OCI-LY7 (cell line): ENCODE results near the gene RBM47. TPM values are rescaled to one million over a fixed set of nuclear protein-coding genes. Genes with fewer than 3 reads are reported as not detected.

Experiments used
- BruUV-seq: library from RNA; stranded (reverse); fragments of 400-500 nt; replicated peaks from 2 replicates; lab custom pipeline; 2021; lab: Mats Ljungman, UMichigan
- CTCF ChIA-PET: fragments of 300-600 bp; sonication (Branson Sonifier 250); formaldehyde crosslinking; loops from one replicate; lab custom pipeline; 2022; ENCODE audit warnings: antibody characterized with exemption; ENCODE audit not compliant: unreplicated experiment; lab: Charles Lee
- POLR2A ChIA-PET: fragments of 300-600 bp; sonication (Branson Sonifier 250); formaldehyde crosslinking; loops from one replicate; lab custom pipeline; 2022; ENCODE audit warnings: antibody characterized with exemption; lab: Charles Lee
- DNase-seq: peaks from one replicate; pipeline ENCODE4 v3.0.0-alpha.2; 2015; ENCODE audit warnings: low spot score
- H2AFZ ChIP-seq: fragments of 200-600 bp; sonication (generic), shearing (Covaris generic); 2 replicates; pipeline ENCODE4 v1.6.1; 2014; ENCODE audit warnings: mild to moderate bottlenecking, antibody characterized with exemption, low read length, moderate library complexity
- H3K27ac ChIP-seq: fragments of 200-600 bp; sonication (generic); 2 replicates; pipeline ENCODE4 v1.5.1; 2014; ENCODE audit warnings: mixed run types, low read depth, mild to moderate bottlenecking, moderate library complexity, low read length, inconsistent platforms; ENCODE audit not compliant: poor library complexity, severe bottlenecking
- H3K36me3 ChIP-seq: fragments of 200-600 bp; sonication (generic); 2 replicates; pipeline ENCODE4 v1.6.1; 2014; ENCODE audit warnings: mild to moderate bottlenecking, antibody characterized with exemption, low read length, moderate library complexity, mixed read lengths; ENCODE audit not compliant: insufficient read depth
- H3K4me1 ChIP-seq: fragments of 200-600 bp; sonication (generic); 2 replicates; pipeline ENCODE4 v1.5.1; 2014; ENCODE audit warnings: mild to moderate bottlenecking, low read length; ENCODE audit not compliant: insufficient read depth, poor library complexity, severe bottlenecking
- H3K4me2 ChIP-seq: fragments of 200-600 bp; sonication (generic); 2 replicates; pipeline ENCODE4 v1.6.1; 2014; ENCODE audit warnings: mild to moderate bottlenecking, low read length
- H3K4me3 ChIP-seq: fragments of 200-600 bp; sonication (generic); 2 replicates; pipeline ENCODE4 v1.5.1; 2014; ENCODE audit warnings: mild to moderate bottlenecking, low read depth, low read length; ENCODE audit not compliant: poor library complexity, severe bottlenecking
- H3K79me2 ChIP-seq: fragments of 200-600 bp; sonication (generic); 2 replicates; pipeline ENCODE4 v1.6.1; 2016; ENCODE audit warnings: low read depth, mild to moderate bottlenecking, low read length, moderate library complexity, mixed read lengths; ENCODE audit not compliant: insufficient read depth
- H3K9me2 ChIP-seq: fragments of 200-600 bp; sonication (generic); 2 replicates; pipeline ENCODE4 v1.6.1; 2016; ENCODE audit warnings: mild to moderate bottlenecking, low read length, mixed read lengths; ENCODE audit not compliant: insufficient read depth
- H3K9me3 ChIP-seq: fragments of 200-600 bp; sonication (generic); 2 replicates; pipeline ENCODE4 v1.6.1; 2014; ENCODE audit warnings: mild to moderate bottlenecking, mixed run types, low read length, mixed read lengths
- H4K20me1 ChIP-seq: fragments of 200-600 bp; sonication (generic); 2 replicates; pipeline ENCODE4 v1.6.1; 2014; ENCODE audit warnings: mild to moderate bottlenecking, antibody characterized with exemption, low read length, moderate library complexity, mixed read lengths; ENCODE audit not compliant: insufficient read depth
- EZH2phosphoT487 ChIP-seq: fragments of 200-600 bp; sonication (generic); IDR thresholded peaks from 2 replicates; pipeline ENCODE4 v1.6.1; 2018; ENCODE audit warnings: low read depth, borderline replicate concordance, mild to moderate bottlenecking, mixed run types, antibody characterized with exemption, low read length, moderate library complexity, mixed read lengths
- intact Hi-C: fragments of 100-400 bp; cut with micrococcal nuclease; formaldehyde crosslinking; loops from one replicate; pipeline ENCODE4 v1.10.0; 2022; ENCODE audit not compliant: unreplicated experiment
- total RNA-seq, 2 experiments: library from RNA; depleted of rRNA in 1 of 2; stranded (reverse); fragments of >200 nt in 1 of 2; shearing (Covaris generic) in 1 of 2; gene quantifications; 2 replicates each; pipeline ENCODE4 v1.2.3, GENCODE V29; 2014 to 2022
- TF ChIP-seq, protein P1 (sequence below): fragments of 200-600 bp; sonication (generic); conservative IDR thresholded peaks from 2 replicates; pipeline ENCODE4 v1.5.1; 2014; ENCODE audit warnings: mild to moderate bottlenecking, antibody characterized with exemption, low read length, moderate library complexity, mixed read lengths

Gene RBM47
- total RNA-seq, 2 experiments from 2014 or later: 5.3 to 14.2 TPM

DNA sequence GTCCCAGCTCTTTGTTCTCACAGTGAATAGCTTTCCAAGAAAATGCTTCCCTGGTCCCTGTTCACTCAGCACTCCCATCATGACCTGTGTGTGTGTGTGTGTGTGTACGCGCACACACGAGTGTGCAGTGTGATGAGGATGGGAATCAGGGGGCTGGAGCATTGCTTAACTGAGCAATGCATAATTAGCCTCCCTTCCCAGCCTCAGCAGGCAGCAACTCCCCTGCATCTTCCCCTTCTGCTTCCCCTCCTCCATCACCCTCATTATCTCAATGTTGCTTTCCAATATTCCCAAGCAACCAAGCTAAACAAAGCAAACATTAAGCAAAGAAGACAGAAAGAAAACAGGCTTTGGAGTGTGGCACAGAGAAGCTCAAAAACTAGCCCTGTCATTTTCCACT is 137.0 kb downstream of the RBM47 start:
- TF ChIP-seq EZH2phosphoT487: no peak
- TF ChIP-seq, protein P1, sequence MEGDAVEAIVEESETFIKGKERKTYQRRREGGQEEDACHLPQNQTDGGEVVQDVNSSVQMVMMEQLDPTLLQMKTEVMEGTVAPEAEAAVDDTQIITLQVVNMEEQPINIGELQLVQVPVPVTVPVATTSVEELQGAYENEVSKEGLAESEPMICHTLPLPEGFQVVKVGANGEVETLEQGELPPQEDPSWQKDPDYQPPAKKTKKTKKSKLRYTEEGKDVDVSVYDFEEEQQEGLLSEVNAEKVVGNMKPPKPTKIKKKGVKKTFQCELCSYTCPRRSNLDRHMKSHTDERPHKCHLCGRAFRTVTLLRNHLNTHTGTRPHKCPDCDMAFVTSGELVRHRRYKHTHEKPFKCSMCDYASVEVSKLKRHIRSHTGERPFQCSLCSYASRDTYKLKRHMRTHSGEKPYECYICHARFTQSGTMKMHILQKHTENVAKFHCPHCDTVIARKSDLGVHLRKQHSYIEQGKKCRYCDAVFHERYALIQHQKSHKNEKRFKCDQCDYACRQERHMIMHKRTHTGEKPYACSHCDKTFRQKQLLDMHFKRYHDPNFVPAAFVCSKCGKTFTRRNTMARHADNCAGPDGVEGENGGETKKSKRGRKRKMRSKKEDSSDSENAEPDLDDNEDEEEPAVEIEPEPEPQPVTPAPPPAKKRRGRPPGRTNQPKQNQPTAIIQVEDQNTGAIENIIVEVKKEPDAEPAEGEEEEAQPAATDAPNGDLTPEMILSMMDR: no peak
- no peak overlapping the region for H3K27ac ChIP-seq
- H4K20me1 ChIP-seq: no peaks in the 10 kb centered on the region
- H3K9me3 ChIP-seq: no peaks in the 10 kb centered on the region
- DNase-seq: no peak
- no peaks in the 10 kb centered on the region for H3K79me2 ChIP-seq
- no TSS peak for BruUV-seq
- H3K4me1 ChIP-seq: peaks cover 9% of the 10 kb centered on the region
- no peaks in the 10 kb centered on the region for H3K9me2 ChIP-seq
- no peaks in the 10 kb centered on the region for H3K36me3 ChIP-seq
- no peak overlapping the region for H3K4me3 ChIP-seq
- POLR2A ChIA-PET: interaction anchor here (0.6 to 0.7 kb wide), 2 partner anchors 12 to 436 kb away, joined by 3 read pairs; no protein-coding TSS in a partner anchor
- no peak overlapping the region for H2AFZ ChIP-seq
- intact Hi-C loops: no loop called here
- no peak overlapping the region for H3K4me2 ChIP-seq
- CTCF ChIA-PET: interaction anchor here (0.6 kb wide), 1 partner anchor 20 kb away, joined by 3 read pairs; no protein-coding TSS in a partner anchor

DNA sequence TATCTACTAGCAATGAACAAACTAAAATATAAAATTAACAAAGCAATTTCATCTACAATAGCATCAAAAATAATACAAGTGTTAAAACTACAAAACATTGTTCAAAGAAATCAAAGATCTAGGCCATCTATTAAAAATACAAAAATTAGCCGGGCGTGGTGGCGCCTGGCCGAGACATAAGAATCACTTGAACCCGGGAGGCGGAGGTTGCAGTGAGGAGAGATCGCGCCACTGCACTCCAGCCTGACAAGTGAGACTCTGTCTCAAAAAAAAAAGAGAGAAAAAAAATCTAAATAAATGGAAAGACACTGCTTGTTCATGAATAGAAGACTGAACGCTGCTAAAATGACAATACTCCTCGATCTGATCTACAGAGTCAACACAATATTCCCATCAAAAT is 139.2 kb downstream of the RBM47 start:
- Histone ChIP-seq H3K4me2 (no peak overlapping the region), H3K79me2 (no peaks in the 10 kb centered on the region), H2AFZ (no peak overlapping the region), H3K9me2 (no peaks in the 10 kb centered on the region), H3K9me3 (peaks cover 10% of the 10 kb centered on the region; the same call in 1 of the 2 replicates), H3K27ac (no peak overlapping the region), H3K4me3 (no peak overlapping the region), H3K4me1 (peaks cover 7% of the 10 kb centered on the region), H4K20me1 (no peaks in the 10 kb centered on the region), H3K36me3 (no peaks in the 10 kb centered on the region; the same call in 1 of the 2 replicates)
- no peak for DNase-seq
- POLR2A ChIA-PET: interaction anchor here (0.5 to 0.9 kb wide), 2 partner anchors 15 to 24 kb away, joined by 3 read pairs; no protein-coding TSS in a partner anchor
- intact Hi-C loops: no loop called here
- TF ChIP-seq, protein P1: no peak
- CTCF ChIA-PET: interaction anchor here (0.6 kb wide), 1 partner anchor 146 kb away, joined by 4 read pairs; no protein-coding TSS in a partner anchor
- no TSS peak for BruUV-seq

DNA sequence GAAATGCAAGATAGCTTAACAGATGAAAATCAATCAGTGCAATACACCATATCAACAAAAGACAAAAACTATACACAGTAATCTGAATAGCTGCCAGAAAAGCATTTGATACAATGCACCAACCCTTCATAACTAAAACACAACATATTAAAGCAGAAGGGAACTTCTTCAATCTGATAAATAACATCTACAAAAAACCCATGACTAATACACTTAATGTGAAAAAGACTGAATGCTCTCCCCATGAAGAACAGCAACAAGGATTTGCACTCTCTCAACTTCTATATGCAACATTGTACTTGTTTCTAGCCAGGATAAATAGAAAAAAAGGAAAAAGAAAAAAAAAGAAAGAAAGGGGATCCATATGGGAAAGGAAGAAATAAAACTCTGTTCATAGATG is 139.7 kb downstream of the RBM47 start:
- Histone ChIP-seq H3K36me3 (no peaks in the 10 kb centered on the region; the same call in 1 of the 2 replicates), H3K79me2 (no peaks in the 10 kb centered on the region), H3K4me2 (no peak overlapping the region), H3K9me3 (peaks cover 10% of the 10 kb centered on the region; the same call in 1 of the 2 replicates), H2AFZ (no peak overlapping the region), H3K27ac (no peak overlapping the region), H3K9me2 (no peaks in the 10 kb centered on the region), H4K20me1 (no peaks in the 10 kb centered on the region), H3K4me3 (no peak overlapping the region), H3K4me1 (peaks cover 4% of the 10 kb centered on the region)
- intact Hi-C loops: no loop called here
- no peak for TF ChIP-seq EZH2phosphoT487
- TF ChIP-seq, protein P1: no peak
- CTCF ChIA-PET: interaction anchor here (0.5 kb wide), 1 partner anchor 8 kb away, joined by 3 read pairs; no protein-coding TSS in a partner anchor
- DNase-seq: no peak
- POLR2A ChIA-PET: interaction anchor here (0.9 kb wide), 1 partner anchor 14 kb away, joined by 3 read pairs; no protein-coding TSS in a partner anchor
- no TSS peak for BruUV-seq
